T-helper 22 cell (primary cell): ENCODE data around the gene ING2.
"Not testable (repeated sequence)": the region's sequence is repeated elsewhere in the genome, so short reads cannot be mapped to it uniquely, and the experiment has no call there.

ENCODE experiments used
- DNase-seq: peaks from one replicate; pipeline ENCODE4 v3.0.0-alpha.2; 2020; ENCODE audit warnings: low read depth

The ING2 gene

GRCh38 chr4:183504930-183505610 lies at the start of gene ING2:
TSS of gene ING2 (plus strand) at chr4:183505058. CDS start at chr4:183505196, 138 bp downstream.
- DNase-seq = peak; percentile 81

- no peak for DNase-seq
Observed at GRCh38 chr4:183455431-183456195, 49.2 kb upstream of the ING2 start.

GRCh38 chr4:183458005-183458404 lies 46.9 kb upstream of the ING2 start:
- DNase-seq = no peak

DNA sequence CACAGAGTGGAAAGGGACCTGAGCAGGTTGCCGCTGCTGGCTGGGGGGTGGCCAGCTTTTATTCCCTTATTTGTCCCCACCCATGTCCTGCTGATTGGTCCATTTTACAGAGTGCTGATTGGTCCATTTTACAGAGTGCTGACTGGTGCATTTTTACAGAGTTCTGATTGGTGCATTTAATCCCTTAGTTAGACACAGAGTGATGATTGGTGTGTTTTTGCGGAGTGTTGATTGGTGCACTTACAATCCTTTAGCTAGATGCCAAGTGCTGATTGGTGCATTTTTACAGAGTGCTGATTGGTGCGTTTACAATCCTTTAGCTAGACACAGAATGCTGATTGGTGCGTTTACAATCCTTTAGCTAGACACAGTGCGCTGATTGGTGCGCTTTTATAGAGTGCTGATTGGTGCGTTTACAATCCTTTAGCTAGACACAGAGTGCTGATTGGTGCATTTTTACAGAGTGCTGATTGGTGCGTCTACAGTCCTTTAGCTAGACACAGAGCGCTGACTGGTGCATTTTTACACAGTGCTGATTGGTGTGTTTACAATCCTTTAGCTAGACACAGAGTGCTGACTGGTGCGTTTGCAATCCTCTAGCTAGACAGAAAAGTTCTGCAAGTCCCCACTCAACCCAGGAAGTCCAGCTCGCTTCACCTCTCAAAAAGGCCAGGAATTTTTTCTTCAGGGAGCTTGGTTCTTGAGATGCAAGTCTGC lies 40.8 kb upstream of the ING2 start:
- DNase-seq = not testable (repeated sequence)

GRCh38 chr4:183465879-183466278 lies 39.0 kb upstream of the ING2 start:
- not testable (repeated sequence) for DNase-seq

GRCh38 chr4:183467246-183467645 lies 37.6 kb upstream of the ING2 start:
- no peak for DNase-seq

DNA sequence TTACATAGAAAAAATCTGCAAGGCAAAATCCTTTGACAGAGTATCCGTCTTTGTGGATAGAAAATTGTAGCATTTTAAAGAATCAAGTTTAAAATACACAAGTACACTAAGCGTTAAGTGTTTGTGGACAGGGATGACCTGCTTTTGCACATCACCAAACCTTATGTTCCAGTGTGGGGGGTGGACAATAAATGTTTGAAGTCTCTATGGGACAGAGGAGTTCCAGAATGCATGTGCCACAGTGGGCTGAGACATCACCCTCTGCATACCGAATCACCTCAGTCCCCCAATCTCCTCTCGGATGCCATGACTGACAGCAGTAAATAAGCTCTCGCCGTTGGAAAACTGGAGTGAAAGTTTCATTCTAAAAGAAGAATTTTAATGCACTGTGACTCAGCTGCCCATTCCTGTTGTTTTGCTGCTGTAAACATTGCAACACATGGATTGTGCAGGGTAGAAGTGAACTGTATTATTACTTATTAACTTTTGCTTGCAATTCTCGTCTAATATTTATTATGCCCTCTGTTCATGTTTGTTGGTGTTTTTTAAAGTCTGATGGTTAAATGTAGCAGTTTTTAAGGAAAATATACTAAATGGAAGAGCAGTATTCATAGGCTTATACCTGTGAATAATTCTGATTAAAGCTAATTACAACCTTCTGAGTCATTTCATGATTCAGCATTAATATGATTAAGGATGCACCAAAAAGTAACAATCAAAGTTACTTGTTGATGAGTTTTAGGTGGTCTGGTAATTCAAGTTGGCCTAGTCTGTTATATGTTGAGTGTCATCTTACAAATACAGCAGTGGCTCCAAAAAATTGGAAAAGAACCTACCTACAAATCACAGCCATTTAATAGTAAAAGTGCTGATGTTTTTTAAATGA lies 36.4 kb upstream of the ING2 start:
- DNase-seq = no peak

DNA sequence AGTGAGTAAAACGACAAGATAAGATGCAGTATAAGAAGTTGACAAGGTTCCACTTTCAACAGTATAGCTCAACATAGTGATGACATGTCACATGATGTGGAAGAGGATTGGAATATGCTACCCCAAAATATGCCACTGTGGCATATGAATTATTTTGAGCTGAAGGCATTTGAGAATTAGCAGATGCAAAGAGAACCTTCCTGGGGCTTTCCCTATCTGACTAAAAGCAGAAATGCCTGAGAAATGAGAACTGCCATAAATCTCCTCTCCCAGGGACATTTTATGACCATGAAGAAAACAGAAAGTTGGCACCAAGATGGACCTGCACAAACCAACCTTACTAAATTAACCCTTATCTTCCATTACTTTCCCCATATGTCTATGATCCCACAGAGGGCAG lies 35.6 kb upstream of the ING2 start:
- DNase-seq = no peak

- no peak for DNase-seq
Observed at GRCh38 chr4:183469936-183470335, 34.9 kb upstream of the ING2 start.

DNA sequence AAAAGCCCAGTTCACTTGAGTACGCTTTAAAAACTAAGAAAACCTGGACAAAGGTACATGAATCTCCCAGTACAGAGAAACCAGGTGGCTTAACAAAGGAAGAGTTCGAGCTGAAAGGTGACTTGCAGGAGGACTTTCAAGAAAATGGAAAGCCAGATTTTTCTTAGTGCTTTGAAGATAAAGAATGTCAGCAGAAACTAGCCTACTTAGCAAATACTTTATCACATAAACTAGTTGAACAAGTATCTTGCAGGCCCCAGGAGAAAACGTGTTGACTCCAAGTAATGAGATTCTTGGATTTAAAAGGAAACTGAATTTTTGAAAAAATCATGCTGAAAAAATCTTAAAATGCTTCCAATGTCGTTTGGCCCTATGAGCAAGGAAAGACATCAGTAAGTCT lies 34.0 kb upstream of the ING2 start:
- no peak for DNase-seq

DNA sequence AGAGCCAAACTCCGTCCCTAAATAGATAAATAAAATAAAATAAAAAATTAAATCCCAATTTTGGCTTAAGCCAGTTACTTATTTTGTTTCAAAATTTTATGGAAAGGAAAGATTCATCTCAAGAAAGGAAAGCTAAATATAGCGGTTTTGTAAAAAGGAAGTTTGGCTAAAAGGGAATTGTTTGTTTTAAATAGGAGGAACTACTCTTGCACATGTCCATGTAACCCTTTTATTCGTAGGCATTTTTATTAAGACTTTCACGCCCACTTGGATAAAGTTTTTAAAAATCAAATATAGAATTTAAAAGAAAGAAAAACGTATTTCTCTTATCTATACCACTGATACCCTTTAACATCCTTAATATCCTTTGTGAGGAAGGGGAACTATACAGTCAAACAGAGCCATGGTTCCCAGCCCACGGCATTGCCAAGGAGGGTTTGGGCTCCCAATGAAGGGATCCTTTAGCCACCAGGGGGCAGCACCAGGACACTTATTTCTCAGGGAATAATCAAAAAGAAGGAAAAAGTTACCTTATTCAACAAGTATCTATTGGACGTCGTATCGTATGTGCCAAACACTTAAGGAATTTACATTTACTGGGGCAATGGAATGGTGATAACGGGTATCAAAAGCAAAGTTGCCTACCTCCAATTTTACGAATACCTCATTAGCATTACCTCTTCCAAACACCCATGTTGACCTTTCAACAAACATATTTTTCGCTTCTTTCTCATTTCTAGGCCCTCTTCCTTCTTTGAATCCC lies 32.7 kb upstream of the ING2 start:
- DNase-seq = peak; percentile 49

DNA sequence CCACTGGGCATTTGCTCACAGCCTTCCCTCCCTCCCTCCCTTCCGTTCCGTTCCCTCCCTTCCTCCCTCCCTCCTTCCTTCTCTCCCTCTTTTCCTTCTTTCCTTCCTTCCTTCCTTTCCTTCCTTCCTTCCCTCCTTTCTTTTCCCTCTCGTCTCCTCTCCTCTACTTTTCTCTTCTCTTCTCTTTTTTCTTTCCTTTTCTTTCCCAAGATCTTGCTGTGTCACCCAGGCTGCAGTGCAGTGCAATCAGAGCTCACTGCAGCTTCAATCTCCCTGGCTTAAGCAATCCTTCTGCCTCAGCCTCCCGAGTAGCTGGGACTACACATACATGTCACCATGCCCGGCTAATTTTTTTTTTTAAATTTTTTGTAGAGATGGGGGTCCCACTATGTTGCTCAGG lies 26.7 kb upstream of the ING2 start:
- DNase-seq = no peak

DNA sequence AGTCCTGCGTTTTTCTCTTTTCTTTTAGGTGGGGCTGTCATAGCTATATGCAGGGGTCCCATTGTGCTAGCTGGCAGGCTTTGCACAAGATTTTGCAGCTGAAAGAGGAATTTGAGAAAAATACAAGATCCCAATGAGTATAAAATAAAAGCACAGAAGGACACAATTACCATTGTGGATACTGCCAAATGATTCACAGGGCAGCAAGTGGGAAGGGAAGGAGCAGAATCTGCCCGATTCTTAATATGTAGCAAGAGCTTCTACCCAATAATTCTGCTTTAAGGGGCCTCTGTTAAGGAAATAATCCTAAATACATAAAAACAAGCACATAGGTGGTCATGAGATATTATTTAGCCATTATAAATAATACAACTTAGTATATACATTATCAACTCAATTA lies 25.9 kb upstream of the ING2 start:
- no peak for DNase-seq

DNA sequence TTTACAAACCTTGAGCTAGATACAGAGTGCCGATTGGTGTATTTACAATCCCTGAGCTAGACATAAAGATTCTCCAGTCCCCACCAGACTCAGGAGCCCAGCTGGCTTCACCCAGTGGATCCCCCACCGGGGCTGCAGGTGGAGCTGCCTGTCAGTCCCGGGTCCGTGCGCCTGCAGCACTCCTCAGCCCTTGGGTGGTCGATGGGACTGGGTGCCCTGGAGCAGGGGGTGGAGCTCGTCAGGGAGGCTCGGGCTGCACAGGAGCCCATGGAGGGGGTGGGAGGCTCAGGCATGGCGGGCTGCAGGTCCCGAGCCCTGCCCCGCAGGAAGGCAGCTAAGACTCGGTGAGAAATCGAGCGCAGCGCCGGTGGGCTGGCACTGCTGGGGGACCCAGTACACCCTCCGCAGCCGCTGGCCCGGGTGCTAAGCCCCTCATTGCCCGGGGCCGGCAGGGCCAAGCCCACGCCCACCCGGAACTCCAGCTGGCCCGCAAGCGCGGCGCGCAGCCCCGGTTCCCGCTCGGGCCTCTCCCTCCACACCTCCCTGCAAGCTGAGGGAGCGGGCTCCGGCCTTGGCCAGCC lies 22.3 kb upstream of the ING2 start:
- not testable (repeated sequence) for DNase-seq

GRCh38 chr4:183483997-183484396 lies 20.9 kb upstream of the ING2 start:
- no peak for DNase-seq

DNA sequence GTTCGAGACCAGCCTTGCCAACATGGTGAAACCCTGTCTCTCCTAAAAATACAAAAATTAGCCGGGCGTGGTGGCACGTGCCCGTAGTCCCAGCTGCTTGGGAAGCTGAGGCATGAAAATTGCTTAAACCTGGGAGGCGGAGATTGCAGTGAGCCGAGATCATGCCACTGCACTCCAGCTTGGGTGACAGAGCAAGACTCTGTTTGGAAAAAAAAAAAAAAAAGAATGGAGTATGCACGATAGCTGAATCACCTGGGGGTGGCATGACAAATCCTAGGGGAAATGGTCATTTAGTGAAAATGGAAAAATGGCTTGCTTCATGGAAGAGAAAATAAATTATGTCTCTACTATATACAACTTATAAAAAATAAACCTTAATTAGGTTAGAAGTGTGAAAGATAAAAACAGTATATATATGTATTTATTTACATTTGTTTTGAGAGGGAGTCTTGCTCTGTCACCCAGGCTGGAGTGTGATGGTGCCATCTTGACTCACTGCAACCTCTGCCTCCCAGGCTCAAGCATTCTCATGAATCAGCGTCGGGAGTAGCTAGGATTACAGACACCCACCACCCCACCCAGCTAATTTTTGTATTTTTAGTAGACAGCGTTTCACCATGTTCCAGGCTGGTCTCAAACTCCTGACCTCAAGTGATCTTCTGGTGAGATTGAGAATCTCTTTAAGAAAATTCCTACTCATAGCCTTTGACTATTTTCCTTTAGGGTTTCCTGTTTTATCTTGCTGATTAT lies 19.3 kb upstream of the ING2 start:
- DNase-seq = no peak

GRCh38 chr4:183492791-183493222 lies 12.1 kb upstream of the ING2 start:
- no peak for DNase-seq

DNA sequence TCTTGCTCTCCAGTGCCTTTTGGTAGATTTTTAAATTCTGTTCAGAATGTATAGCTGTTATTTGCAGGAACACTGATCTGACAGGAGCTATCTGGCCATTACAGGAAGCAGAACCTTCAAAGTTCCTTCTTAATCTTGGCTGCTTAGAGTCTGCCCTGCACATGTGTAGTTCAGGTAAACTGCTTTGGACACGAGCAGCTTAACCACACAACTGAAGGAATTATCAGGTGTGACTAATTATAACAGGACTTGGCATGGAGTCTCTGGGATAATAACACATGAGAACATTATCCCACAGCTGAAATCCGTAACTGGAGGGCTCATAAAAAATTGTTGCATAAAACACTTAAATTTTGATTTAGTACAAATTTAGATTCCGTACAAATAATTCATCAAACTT lies 11.6 kb upstream of the ING2 start:
- DNase-seq = no peak

- no peak for DNase-seq
Observed at GRCh38 chr4:183495184-183495583, 9.7 kb upstream of the ING2 start.

DNA sequence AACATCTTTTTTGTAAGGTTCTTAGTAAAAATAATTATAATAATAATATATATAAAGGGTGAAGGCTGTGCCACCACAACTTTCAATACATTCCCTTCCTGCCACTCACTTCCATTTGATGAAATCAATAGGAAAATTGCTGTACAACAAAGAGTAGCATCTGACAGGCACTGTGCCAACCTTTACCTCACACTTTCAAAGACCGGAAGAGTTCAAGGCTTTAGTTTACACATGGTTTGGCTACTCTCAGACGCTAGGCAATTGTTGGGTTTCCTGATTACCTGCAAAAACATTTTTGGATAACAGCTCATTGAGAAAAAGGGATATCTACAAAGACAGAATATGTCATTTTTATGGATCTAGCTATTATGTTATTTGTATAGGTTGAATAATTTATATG lies 5.5 kb upstream of the ING2 start:
- no peak for DNase-seq
